NCI-H2196 (cell line): ENCODE results near the gene OR2F1.

Experiments used
- DNase-seq: peaks from one replicate; lab custom pipeline; 2025; ENCODE audit not compliant: unreplicated experiment; lab: John Stamatoyannopoulos, UW

The OR2F1 gene

DNA sequence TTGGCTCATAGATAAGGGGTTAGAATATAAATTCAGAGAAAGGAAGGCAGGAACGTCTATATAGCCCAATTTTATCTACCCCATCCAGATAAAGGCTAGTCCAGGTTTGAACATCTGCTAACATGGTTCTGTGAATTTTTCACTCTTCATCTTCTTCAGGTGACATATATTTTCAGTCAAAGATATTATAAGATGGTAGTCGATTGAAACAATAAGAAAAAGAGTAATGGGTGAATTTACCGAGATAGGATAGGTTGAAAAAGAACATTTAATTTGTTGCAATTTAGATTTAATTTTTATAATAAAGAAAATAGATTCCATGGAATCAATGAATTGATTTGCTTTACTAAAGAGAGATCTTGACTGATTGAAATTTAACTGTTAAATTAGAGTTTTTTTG, at the start of gene OR2F1:
TSS of gene OR2F1 (plus strand) at position 301 of the 400 bp plus-strand sequence. CDS start 5,127 bp downstream, outside the sequence.
- no peak for DNase-seq

- DNase-seq = no peak
These were observed 49.1 kb upstream of the OR2F1 start for GRCh38 chr7:143905509-143905908.

DNA sequence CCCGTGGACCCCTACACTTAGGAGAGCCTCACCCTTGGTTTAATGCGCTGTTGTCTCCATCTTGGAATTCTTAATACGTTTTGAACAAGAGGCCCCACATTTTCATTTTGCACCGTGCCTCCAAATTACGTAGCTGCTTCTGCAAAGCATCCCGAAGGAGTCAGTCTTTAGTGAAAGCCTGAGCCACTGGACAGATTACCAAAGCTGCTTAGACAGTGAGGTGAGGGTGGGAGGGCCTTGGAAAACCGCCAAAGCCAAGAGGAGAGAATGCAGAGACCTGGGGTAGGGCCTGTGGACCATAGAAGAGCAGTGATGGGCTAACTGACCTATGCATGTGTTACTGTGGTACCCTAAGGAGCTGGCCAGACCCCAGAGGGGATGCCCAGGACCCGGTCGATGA, 48.5 kb upstream of the OR2F1 start:
- no peak for DNase-seq

GRCh38 chr7:143906895-143907294, 47.7 kb upstream of the OR2F1 start:
- no peak for DNase-seq

- DNase-seq = no peak
These were observed 46.5 kb upstream of the OR2F1 start for GRCh38 chr7:143908120-143908519.

DNA sequence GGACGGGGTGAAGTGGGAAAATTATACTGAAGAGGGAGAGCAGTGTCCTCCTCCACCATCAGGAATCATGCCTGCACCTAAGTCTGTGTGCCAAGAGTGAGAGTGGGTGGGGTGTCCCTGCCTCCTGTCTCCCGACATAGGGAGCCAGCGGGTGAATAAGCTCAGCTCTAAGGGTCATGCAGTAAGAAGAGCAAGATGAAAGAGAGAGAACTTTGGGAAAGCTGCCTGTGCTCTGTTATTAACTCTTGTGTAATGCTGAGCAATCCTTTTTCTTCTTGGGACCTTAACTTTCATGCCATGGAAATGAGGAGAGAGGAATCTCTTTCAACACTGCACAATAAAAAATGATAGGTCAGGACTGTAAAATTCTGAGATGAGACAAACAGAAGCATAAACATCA, 44.8 kb upstream of the OR2F1 start:
- DNase-seq = no peak

GRCh38 chr7:143910473-143911248, 44.0 kb upstream of the OR2F1 start:
- DNase-seq = no peak

- DNase-seq = no peak
These were observed 40.6 kb upstream of the OR2F1 start for GRCh38 chr7:143913945-143914615.

GRCh38 chr7:143914938-143915652, 39.5 kb upstream of the OR2F1 start:
- DNase-seq = no peak

DNA sequence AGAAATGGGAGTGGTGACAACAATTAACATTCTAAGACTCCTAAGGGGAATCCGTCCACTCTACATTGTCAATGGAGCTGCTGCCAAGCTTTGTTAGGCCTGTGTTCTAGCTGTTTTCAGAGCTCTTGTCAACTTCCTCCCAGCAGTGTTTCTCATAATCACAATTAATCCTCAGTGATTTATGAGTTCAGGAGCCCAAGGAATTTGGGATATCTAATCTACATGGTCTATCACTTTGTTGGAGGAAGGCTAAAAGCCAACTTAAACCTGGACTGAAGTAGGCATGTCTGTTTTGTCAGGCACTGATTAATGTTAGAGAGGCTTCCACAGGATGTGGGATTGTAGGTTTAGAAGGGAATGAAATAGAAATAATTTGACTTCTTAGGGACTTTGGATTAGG, 29.8 kb upstream of the OR2F1 start:
- no peak for DNase-seq

DNA sequence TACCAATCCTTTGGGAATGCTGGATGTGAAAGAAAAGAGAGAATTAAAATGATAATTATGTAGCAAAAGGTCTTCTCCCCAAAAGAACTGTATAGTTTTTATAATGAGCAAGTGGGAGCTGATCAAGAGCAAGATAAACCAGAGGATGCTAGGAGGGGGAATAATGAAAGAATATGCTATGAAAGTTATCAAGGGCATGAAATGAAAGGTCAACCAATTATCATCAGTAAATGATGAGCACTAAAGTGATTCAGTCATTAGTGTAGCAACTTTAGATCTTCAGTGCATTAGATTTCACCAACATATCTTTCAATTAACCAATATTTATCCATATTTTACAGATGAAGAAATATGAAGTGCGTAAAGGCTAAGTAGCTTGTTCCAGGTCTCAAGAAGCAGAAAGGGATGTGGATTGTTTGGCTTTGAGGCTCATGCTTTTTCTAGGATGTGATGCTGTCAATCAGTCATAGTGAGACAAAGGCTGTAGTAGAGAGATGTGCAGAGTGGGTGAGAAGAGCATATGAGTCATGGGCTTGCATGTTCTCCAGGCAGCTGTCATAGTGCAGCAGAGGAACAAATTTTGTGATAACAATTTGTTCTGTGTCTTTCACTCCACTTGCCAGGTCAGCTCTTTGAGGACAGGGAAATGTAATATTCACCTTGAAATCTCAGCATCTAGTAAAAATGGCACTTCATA, 25.3 kb upstream of the OR2F1 start:
- no peak for DNase-seq

- no peak for DNase-seq
These were observed 22.9 kb upstream of the OR2F1 start for GRCh38 chr7:143931739-143932138.

DNA sequence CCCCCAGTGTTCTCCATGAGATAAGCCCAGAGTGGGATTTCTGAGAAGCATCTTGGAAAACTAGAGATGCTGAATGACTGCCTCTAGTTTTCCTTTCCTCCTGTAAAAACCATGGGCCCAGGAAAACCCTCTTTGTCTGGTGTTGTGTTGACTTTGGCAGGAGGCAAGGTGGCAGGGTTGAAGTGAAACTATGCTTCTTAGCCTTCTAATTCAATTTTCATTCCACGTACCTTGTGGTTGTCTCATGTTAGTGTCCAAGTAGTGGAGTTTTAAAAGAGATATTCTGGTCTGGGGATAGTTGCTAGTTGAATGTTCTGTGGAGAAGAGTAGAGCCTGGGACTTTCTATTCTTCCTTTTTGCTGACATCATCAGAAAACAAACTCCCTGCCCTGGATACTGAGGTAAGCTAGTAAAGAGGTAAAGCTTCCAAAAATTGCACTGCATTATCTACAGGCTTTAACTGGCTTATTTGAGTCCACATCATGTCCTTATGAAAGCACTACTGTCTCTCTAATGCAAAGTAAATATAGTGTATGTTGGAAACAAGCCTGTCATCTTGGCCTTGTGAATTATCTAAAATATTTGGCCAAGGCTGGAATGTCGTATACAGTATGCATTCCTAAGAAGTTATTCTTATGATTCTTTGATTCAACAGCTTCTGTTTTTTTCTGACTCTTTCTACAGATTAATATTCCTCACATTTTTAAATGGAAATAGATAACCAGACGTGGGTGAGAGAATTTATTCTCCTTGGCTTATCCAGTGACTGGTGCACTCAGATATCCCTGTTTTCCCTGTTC, 19.9 kb upstream of the OR2F1 start, which contains the start of gene OR2F2:
TSS of gene OR2F2 (plus strand) at position 708 of the 800 bp plus-strand sequence. CDS start at position 708, 0 bp downstream.
- no peak for DNase-seq

DNA sequence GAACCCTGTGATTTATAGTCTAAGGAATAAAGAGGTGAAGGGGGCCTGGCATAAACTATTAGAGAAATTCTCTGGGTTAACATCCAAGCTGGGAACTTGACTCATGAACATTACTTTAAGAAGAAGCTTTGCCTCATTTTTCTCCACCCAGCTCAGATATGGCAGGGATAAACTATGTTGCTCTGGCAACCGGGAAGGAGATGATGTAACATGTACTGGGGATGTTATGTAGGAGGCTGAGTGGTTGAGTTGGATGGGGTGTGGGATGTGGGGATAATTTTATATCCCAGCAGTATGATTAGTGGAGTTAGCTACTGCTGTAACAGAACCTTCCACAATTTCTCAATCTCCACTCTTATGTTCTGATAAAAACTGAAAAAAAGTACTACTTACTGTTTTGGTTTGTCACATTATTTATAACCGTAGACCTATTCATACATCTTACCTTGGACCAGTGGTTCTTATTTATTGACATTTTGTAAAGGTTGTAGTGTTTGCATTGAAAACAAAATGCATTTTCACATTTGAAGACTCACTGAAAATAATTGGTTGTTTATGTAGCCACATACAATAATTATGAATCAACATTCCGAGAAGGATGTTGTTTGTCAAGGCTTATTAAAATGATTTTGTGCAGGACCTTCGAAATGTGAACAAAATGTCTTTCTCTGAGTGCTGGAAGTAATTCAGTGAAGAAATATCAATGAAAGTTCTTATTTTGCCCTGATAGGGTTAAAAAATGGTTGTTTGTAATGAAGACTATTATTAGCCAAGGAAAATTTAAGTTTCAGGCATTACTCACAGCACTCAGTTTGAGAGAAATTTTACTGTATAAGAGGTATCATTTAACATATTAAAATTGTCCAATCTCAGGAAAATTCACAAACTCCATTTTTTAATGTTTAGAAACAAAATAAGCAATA, 18.3 kb upstream of the OR2F1 start:
- no peak for DNase-seq

GRCh38 chr7:143938379-143939243, 16.0 kb upstream of the OR2F1 start:
- no peak for DNase-seq

- DNase-seq = no peak
These were observed 9.2 kb upstream of the OR2F1 start for GRCh38 chr7:143945423-143945822.

DNA sequence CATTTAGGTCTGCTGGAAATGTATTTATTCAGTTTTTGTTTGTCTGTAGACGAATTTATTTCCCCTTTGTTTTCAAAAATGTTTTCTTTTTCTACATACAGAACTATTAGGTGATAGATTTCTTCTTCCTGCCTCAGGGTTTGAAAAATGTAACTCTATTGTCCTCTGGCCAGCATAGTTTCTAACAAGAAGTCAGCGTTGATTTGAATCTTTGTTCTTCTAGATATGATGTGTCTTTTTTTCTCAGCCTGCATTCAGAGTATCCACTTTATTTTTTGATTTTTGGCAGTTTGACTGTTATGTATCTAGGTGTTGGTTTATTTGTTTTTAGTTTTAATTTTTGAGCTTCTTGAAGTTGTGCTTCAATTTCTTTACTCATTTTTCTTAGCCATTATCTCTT, 7.5 kb upstream of the OR2F1 start:
- no peak for DNase-seq

DNA sequence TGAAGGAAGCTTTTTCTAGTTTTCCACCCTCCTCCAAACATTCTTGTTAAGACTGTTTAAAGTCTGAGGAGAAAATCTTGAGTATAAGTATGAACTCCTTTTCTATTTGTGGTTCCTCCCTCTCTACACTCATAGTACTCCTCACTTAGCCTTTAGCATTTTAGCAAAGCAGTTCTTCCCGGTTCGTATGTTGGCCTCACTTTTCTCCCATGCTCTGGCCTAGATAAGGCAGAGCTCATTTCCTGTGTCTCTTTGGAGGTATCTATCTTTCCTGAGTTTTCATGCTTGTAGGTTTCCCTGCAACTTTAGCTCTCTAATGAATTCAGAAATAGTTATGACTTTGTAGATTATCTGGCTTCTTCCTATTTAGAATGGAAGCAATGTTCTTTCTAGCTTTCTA, 5.9 kb upstream of the OR2F1 start:
- DNase-seq = no peak
